Epithelial cell of umbilical artery (primary cell): Measurements from ENCODE around the gene TFCP2L1. TPM values are rescaled to one million over a fixed set of nuclear protein-coding genes. Genes with fewer than 3 reads are reported as not detected.

Experiments
- total RNA-seq: library from RNA; depleted of rRNA; stranded (reverse); fragments of >200 nt; gene quantifications from 2 replicates; pipeline ENCODE4 v1.2.3, GENCODE V29; 2014

The TFCP2L1 gene, protein sequence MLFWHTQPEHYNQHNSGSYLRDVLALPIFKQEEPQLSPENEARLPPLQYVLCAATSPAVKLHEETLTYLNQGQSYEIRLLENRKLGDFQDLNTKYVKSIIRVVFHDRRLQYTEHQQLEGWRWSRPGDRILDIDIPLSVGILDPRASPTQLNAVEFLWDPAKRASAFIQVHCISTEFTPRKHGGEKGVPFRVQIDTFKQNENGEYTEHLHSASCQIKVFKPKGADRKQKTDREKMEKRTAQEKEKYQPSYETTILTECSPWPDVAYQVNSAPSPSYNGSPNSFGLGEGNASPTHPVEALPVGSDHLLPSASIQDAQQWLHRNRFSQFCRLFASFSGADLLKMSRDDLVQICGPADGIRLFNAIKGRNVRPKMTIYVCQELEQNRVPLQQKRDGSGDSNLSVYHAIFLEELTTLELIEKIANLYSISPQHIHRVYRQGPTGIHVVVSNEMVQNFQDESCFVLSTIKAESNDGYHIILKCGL
- under 0.01 TPM in 1 of 2 replicates, not detected in the other for total RNA-seq

DNA sequence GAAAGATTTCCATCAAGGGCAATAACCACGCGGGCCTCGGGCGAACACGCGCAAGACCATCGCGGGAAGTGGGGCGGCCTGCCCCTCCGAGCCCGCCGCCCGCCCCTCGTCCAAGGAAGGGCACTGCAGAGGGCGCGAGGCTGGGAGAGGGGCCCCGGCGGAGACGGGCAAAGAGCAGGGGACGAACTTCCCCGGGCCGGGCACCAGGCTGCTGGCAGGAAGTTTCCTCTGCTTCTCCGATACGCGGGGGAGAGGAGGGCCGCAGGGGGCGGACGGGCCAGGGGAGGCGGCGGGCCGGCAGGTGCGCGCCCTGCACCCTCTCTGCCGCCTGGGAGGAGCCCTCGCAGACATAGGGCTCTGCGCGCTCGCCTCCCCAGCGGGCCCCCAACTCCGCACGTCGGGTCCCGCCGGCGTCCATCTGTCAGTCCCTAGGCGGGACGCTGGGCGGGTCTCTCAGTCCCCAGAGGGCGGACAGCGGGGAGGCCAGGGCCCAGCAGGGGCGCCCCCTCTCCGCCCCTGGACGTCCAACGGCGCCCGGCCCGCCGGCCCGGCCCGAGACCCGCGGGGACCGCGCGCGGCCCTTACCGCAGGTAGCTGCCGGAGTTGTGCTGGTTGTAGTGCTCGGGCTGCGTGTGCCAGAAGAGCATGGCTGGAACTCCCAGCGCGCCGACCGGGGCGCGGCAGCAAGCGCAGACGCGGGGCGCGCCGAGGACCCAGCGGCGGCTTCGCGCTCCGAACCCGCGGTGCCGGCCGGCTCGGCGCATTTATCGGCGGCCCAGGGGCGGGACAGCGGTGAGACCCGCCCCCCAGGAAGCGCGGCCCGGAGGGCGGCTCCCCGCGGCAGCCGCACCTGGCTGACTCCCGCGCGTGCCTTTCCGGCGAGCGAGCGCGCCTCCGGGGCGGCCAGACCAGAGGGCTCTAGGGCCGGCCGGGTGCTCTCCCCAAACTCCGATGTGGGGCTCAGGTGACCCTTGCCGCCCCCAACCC is at the start of gene TFCP2L1:
TSS of gene TFCP2L1 (minus strand) at position 740 of the 987 bp plus-strand sequence. CDS start at position 647, 93 bp downstream.

Other genes starting within 250 kb of the TFCP2L1 start
- gene RNU4ATAC, start 245.7 kb upstream of the TFCP2L1 start, total RNA-seq: under 0.01 TPM in 2 replicates